SK-N-MC (cell line): ENCODE measurements around the gene EBF4.

Experiments used
- DNase-seq: peaks from one replicate; pipeline ENCODE4 v3.0.0-alpha.2; 2011; ENCODE audit warnings: low read depth, low spot score
- H3K27ac ChIP-seq: fragments of 200-600 bp; sonication (generic); 2 replicates; pipeline ENCODE4 v1.5.1; 2016; ENCODE audit warnings: mixed run types
- H3K36me3 ChIP-seq: fragments of 200-600 bp; sonication (generic); 2 replicates; pipeline ENCODE4 v1.6.1; 2017; ENCODE audit warnings: antibody characterized with exemption, low read length, mixed read lengths; ENCODE audit not compliant: insufficient read depth
- H3K4me3 ChIP-seq: fragments of 200-600 bp; sonication (generic); 2 replicates; pipeline ENCODE4 v1.5.1; 2016
- H3K9ac ChIP-seq: fragments of 200-600 bp; sonication (generic); 2 replicates; pipeline ENCODE4 v1.8.0; 2017; ENCODE audit warnings: mixed run types, mixed read lengths; ENCODE audit not compliant: insufficient read length
- H3K9me3 ChIP-seq: fragments of 200-600 bp; sonication (generic); 2 replicates; pipeline ENCODE4 v1.6.1; 2017; ENCODE audit warnings: low read depth, mild to moderate bottlenecking, antibody characterized with exemption, low read length, moderate library complexity, mixed read lengths
- EZH2 ChIP-seq: fragments of 200-600 bp; sonication (generic); IDR thresholded peaks from one replicate; pipeline ENCODE4 v1.6.1; 2017; ENCODE audit warnings: antibody characterized with exemption
- FOXP2 ChIP-seq: optimal IDR thresholded peaks from 2 replicates; pipeline ENCODE3; 2011; ENCODE audit warnings: mild to moderate bottlenecking, moderate library complexity; ENCODE audit not compliant: insufficient read depth; ENCODE audit errors: extremely low read length, control extremely low read depth
- POLR2AphosphoS5 ChIP-seq: IDR thresholded peaks from 2 replicates; pipeline ENCODE4 v1.6.1; 2012; ENCODE audit warnings: mild to moderate bottlenecking, low read depth, low read length, borderline replicate concordance

Gene EBF4

DNA sequence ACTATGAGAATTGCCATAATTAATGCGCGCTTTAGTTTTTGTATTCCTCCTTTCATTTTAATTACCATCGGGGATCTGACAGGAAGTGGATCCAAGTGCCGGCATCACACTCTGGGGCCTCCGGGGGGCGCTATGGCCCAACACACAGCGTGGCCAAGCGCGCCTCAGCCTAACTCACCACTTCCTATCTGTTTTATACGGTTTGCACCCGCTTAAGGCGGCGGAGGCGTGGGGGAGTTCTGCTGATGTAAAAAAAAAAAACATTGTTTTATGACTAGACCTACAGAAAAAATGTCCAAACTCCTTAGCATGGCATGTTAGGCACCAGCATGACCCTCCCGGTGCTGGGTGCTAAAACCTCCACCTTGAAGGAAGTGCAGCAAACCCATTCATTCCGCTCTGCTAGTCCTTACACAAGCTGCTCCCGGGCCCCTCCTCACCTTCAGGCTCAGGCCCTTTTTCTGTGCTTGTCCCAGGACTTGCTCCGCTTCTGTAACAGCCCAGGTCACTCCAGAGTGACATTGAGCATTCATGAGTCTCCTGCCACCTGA, 4.5 kb upstream of the EBF4 start:
- peak; percentile 12 for DNase-seq
- Histone ChIP-seq H3K9ac (no peak overlapping the region), H3K9me3 (no peaks in the 10 kb centered on the region), H3K27ac (no peak overlapping the region), H3K36me3 (no peaks in the 10 kb centered on the region), H3K4me3 (no peak overlapping the region)
- no peak for TF ChIP-seq POLR2AphosphoS5
- no peak for TF ChIP-seq FOXP2
- no peak for TF ChIP-seq EZH2

DNA sequence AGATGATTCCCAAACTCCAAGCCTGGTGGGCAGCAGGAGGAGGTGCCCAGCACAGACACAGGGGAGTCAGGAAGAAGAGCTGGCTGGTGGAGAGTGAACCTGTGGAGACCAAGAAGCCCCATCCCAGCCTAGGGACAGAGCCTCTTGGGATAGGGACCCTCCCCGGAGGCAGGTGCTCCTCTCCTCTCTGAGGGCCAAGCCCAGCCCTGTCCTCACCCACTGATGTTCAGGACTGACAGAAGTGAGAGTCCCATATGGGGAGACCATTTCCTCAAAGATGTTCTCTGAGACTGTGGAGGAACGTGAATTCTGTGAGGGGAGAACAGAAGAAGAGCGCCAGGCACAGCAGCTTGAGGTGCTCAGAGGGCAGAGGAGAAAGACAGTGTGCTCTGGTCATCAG, 2.4 kb upstream of the EBF4 start:
- Histone ChIP-seq H3K27ac (no peak overlapping the region), H3K36me3 (no peaks in the 10 kb centered on the region), H3K4me3 (no peak overlapping the region), H3K9ac (no peak overlapping the region), H3K9me3 (no peaks in the 10 kb centered on the region)
- TF ChIP-seq EZH2 (no peak), FOXP2 (no peak), POLR2AphosphoS5 (no peak)
- no peak for DNase-seq

DNA sequence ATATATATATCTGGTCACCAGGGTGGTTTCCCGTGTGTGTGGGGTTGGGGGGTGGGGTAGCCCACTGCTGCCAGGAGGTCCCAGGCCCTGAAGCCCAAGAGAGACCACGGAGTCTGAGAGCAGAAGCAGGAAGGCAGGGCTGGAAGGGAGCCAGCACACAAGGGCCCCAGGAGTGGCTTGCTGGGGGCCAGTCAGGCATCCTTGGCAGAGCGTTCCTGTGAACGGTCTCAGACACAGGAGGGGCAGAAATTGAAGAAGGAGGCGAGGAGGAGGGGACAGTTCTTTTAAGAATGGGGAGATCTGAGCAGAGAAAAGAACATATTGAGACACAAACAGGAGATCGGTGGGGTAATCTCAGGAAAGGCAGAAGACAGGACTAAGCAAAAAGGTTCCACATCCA, 1.9 kb upstream of the EBF4 start:
- Histone ChIP-seq H3K36me3 (no peaks in the 10 kb centered on the region), H3K4me3 (no peak overlapping the region), H3K9ac (no peak overlapping the region), H3K27ac (no peak overlapping the region), H3K9me3 (no peaks in the 10 kb centered on the region)
- no peak for DNase-seq
- TF ChIP-seq EZH2, result no peak
- TF ChIP-seq FOXP2, result no peak
- no peak for TF ChIP-seq POLR2AphosphoS5

DNA sequence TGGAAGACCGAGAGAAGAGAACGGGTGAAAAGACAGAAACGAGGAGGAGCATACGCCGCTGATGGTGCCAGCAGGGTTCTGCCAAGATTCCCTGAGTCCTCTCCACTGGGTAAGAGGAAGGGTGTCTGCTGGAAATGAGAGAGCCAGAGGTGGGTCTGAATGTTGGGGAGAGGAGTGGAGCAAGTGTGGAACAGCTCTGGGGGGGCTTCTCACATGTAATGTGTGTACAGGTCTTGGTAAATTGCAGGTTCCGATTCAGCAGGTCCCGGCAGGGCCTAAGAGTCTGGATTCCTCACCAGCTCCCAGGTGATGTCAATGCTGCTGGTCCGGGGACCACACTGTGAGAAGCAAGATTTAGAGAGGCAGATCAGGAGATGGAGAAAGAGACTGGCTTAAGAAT, 1.5 kb upstream of the EBF4 start:
- Histone ChIP-seq H3K4me3 (no peak overlapping the region), H3K27ac (no peak overlapping the region), H3K36me3 (no peaks in the 10 kb centered on the region), H3K9ac (no peak overlapping the region), H3K9me3 (no peaks in the 10 kb centered on the region)
- no peak for DNase-seq
- TF ChIP-seq EZH2 (no peak), FOXP2 (no peak), POLR2AphosphoS5 (no peak)

DNA sequence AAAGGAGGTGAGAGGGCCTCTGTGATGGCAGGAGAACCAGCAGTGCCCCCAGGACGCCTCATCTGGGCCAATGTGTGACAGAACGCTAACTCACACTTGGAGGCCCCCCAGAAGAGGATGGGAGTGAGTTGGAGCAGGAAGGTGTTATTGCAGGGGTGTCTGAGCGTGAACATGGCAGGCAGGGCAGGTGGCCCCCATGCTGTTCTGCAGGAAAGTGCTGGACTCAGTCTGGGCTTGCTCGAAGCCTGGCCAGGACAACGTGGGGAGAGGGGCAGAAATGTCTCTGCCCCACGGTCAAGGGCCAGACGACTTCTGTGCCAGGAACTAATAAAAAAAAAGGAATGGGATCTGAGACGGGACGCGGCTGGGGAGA, 931 bp upstream of the EBF4 start:
- H3K9me3 ChIP-seq, result no peaks in the 10 kb centered on the region
- H3K4me3 ChIP-seq, result no peak overlapping the region
- no peak overlapping the region for H3K9ac ChIP-seq
- H3K36me3 ChIP-seq, result no peaks in the 10 kb centered on the region
- no peak for DNase-seq
- no peak for TF ChIP-seq EZH2
- no peak overlapping the region for H3K27ac ChIP-seq

DNA sequence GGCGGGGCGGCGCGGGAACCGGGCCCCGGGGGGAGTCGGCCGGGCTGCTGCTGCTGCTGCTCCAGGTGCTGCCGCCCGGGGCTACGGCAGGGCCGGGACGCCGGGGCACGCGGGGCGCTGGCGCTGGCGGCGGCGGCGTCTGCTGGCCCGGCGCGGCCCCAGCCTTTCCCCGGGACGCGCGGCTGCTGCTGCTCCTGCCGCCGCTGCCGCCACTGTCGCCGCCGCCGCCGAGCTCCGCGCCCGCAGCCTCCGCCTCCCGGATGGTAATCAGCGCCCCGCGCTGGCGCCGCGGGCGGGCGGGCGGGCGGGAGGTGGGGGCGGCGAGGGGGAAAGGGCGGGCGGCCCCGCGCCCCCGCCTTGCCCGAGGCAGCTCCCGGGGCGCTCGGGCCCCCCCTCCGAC, 306 bp downstream of the EBF4 start:
- TF ChIP-seq EZH2 (no peak), POLR2AphosphoS5 (no peak), FOXP2 (no peak)
- no peaks in the 10 kb centered on the region for H3K36me3 ChIP-seq
- H3K4me3 ChIP-seq, result no peak overlapping the region
- H3K27ac ChIP-seq, result no peak overlapping the region
- no peak overlapping the region for H3K9ac ChIP-seq
- H3K9me3 ChIP-seq, result no peaks in the 10 kb centered on the region
- DNase-seq, result no peak

DNA sequence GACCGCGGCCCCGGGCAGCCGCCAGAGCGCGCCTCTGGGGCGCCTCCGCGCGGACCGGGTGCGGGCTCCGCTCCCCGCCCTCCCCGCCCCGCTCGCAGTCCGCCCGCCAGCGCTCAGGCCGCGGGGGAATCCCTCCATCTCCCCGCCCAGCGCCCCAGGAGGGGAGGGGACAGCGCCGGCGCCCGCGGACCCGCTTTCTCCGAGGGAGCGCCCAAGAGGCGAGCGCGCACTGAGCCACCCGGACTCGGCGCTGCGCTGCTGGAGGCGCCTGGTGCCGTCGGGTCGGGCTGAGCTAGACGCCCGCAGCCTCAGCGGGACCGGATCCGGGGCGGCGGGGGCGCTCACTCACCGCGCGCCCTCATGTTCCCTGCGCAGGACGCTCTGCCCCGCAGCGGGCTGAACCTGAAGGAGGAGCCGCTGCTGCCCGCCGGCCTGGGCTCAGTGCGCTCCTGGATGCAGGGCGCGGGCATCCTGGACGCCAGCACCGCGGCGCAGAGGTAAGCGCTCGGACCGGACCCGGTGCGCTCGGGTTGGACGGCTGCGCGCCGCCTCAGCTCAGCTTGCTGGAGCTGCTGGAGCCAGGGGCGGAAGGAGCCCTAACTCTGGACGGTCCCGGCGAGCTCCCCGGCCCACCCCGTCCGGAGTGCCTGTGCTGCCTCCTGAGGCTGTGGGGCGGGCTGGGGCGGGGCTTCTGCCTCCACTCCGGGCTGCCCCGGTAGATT, 867 bp downstream of the EBF4 start:
- DNase-seq, result no peak
- Histone ChIP-seq H3K4me3 (peak overlapping the region; percentile 71), H3K9ac (no peak overlapping the region), H3K27ac (no peak overlapping the region), H3K36me3 (no peaks in the 10 kb centered on the region), H3K9me3 (no peaks in the 10 kb centered on the region)
- no peak for TF ChIP-seq FOXP2
- no peak for TF ChIP-seq EZH2
- TF ChIP-seq POLR2AphosphoS5, result no peak

DNA sequence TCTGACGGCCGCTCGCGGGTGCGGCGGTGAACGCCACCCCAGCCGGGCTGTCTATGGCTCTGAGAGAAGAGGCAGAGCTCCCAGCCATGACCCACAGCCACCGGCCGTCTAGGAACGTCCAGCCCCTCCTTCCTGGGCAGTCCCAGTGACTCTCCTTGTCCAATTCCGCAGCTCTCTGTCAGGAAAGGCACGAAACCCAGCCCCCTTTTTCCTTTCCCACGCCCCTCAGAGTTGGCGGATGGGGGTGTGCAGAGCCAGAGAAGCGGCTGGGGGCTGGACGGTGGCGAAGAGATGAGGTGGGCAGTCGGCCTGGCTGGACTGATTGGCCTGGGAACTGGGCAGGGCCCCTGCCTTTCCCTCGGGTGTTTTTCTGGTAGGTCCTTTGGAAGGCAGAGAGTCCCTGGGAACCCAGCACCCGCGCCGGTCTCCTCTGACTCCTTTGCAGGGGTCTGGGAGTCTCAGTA, 1.5 kb downstream of the EBF4 start:
- H3K9ac ChIP-seq, result no peak overlapping the region
- H3K4me3 ChIP-seq, result peak overlapping the region; percentile 71
- no peak for TF ChIP-seq EZH2
- no peak for TF ChIP-seq POLR2AphosphoS5
- TF ChIP-seq FOXP2, result no peak

DNA sequence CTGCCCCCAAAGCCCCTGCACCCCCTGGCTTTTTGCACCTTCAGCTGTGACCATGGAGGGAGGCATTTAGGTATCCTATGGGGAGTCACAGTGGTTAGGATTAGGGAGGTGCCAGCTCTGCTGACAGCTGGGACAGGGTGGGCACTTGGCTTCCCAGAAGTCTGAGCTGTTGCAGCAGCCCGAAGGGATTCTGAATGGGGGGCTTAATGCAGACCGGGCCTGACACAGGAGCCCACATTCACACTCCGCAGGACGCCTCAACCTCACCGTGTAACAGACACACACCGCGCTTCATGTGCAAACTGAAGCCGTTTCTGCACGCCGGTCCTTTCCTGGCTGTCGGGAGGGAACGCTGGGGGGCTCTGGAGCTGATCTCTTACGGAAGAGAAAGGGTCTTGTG, 1.9 kb downstream of the EBF4 start:
- Histone ChIP-seq H3K36me3 (no peaks in the 10 kb centered on the region), H3K4me3 (no peak overlapping the region), H3K27ac (no peak overlapping the region), H3K9ac (no peak overlapping the region), H3K9me3 (no peaks in the 10 kb centered on the region)
- DNase-seq, result no peak
- TF ChIP-seq FOXP2 (no peak), EZH2 (no peak)

More for the DNA sequence above, 1.5 kb downstream of the EBF4 start:
- no peak for DNase-seq
- Histone ChIP-seq H3K9me3 (no peaks in the 10 kb centered on the region), H3K27ac (no peak overlapping the region), H3K36me3 (no peaks in the 10 kb centered on the region)
